Psoas muscle (tissue), 8 donors: ENCODE data around the gene PHC3. TPM values are rescaled to one million over a fixed set of nuclear protein-coding genes. Genes with fewer than 3 reads are reported as not detected.
A peak's percentile ranks its signal among the peaks of the same experiment; 100 is the strongest.

ENCODE experiments used
- ATAC-seq, 4 donors: fragments of 200-7000 bp; cut with Tn5 transposase; one replicate each; pipeline ENCODE4 v1.9.1; 2020; ENCODE audit warnings: moderate library complexity in 3 of 4, mild to moderate bottlenecking in 2 of 4
- DNase-seq, 2 donors: peaks; one replicate each; pipeline ENCODE4 v3.0.0-alpha.2; 2020
- H3K27ac ChIP-seq: fragments of 200-600 bp; one replicate; pipeline ENCODE4 v1.8.0; 2022
- H3K27me3 ChIP-seq, 3 donors: fragments of 200-600 bp in 1 of 3; one replicate each; pipeline versions ENCODE4 v1.6.1 to v1.8.0; 2013 to 2022; ENCODE audit warnings: low read length in 2 of 3, mild to moderate bottlenecking in 2 of 3, moderate library complexity in 1 of 3; ENCODE audit not compliant: insufficient read depth in 3 of 3
- H3K36me3 ChIP-seq, 2 donors: fragments of 200-600 bp in 1 of 2; one replicate each; pipeline versions ENCODE4 v1.6.1 to v1.8.0; 2013 to 2022; ENCODE audit warnings: low read depth in 1 of 2, mild to moderate bottlenecking in 1 of 2, moderate library complexity in 1 of 2; ENCODE audit not compliant: insufficient read depth in 1 of 2
- H3K4me1 ChIP-seq: fragments of 200-600 bp; one replicate; pipeline ENCODE4 v1.8.0; 2022
- H3K4me3 ChIP-seq: fragments of 200-600 bp; one replicate; pipeline ENCODE4 v1.8.0; 2022; ENCODE audit warnings: mild to moderate bottlenecking
- H3K9me3 ChIP-seq: fragments of 200-600 bp; one replicate; pipeline ENCODE4 v1.8.0; 2022
- CTCF ChIP-seq: fragments of 200-600 bp; IDR thresholded peaks from one replicate; pipeline ENCODE4 v1.8.0; 2022; ENCODE audit warnings: antibody characterized with exemption
- WGBS, 3 donors: extraction: QIAGEN DNeasy Blood & Tissue Kit; methylation state at CpG; one replicate each; pipeline versions ENCODE4 v1.1.6 to v1.1.7; 2013; 5-methylcytosine and 5-hydroxymethylcytosine counted together
- intact Hi-C, 2 donors: fragments of 100-400 bp; cut with DNase I; formaldehyde crosslinking; loops; one replicate each; pipeline versions ENCODE4 v1.11.0 to v1.14.2; 2022
- polyA plus RNA-seq, 3 donors: library from polyadenylated mRNA; stranded (reverse); fragments of 200-250 nt; gene quantifications; one replicate each; pipeline ENCODE4 v1.2.3, GENCODE V29; 2013
- total RNA-seq, 4 donors: library from RNA; stranded (reverse); fragmentation: NEBNext Ultra II Directional in 2 of 4; extraction: Animal tissue kit (Norgen Biotek cat#: 25700) in 2 of 4; gene quantifications; one replicate each; pipeline versions ENCODE4 v1.2.1 to v1.2.4, GENCODE V29; 2021 to 2023
- donor health status: healthy with polysubstance abuse.
- donor health status: DM: no; HTN: no; CAD: no; lungs with moderate emphysema.
- donor health status: Bipolar disorder and iron deficiency.
- donor health status: healthy.
- donor health status: DM: yes; HTN: yes; CAD: no.
- donor health status: DM: no; HTN: no; CAD: no.
- donor health status: DM: no; HTN: no; CAD: no.
- donor health status: DM: yes; HTN: yes; CAD: no.

PHC3 gene
- total and polyA plus RNA-seq, 7 donors, result 4.0 to 41.7 (median 35.2) TPM

GRCh38 chr3:170162052-170162451 is 19.5 kb downstream of the PHC3 start:
- DNase-seq, result no peak
- ATAC-seq, result no peak

DNA sequence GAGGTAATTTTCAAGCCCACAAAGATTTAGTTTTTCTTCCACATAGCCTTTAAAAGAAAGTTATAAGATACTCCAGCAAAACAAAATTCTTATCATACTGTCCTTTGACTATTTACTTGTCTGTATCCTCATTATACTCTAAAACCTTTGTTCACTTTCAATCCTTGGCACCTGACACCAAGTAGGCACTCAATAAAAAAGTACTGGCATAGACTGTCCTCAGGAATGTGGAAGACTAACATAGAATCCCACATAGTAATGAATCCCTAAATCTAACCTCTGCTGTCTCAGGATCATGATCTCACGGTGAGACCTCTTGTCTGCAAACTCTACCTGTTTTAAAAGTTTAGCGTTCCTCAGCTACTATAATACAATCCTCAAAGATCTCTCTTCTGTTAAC is 21.6 kb downstream of the PHC3 start:
- Histone ChIP-seq H3K9me3 (no peaks in the 10 kb centered on the region), H3K27ac (no peak overlapping the region), H3K27me3 (no peaks in the 10 kb centered on the region), H3K36me3 (peaks cover 0 to 31% of the 10 kb centered on the region in 2 donors), H3K4me3 (no peak overlapping the region), H3K4me1 (peaks cover 4% of the 10 kb centered on the region)
- TF ChIP-seq CTCF, result no peak
- DNase-seq, result no peak
- peak in 1 of 4 donors; percentile 20 for ATAC-seq
- intact Hi-C loops, result no loop called here
- WGBS, 3 donors, result 61 to 82% (median 67%) methylated on average over 2 of the region's 2 CpGs

More at GRCh38 chr3:170162052-170162451, 19.5 kb downstream of the PHC3 start:
- TF ChIP-seq CTCF, result no peak
- no peak overlapping the region for H3K27ac ChIP-seq
- peaks cover 3% of the 10 kb centered on the region for H3K4me1 ChIP-seq
- H3K36me3 ChIP-seq, result peaks cover 0 to 38% of the 10 kb centered on the region in 2 donors
- intact Hi-C loops, result no loop called here
- no peaks in the 10 kb centered on the region for H3K9me3 ChIP-seq
- H3K27me3 ChIP-seq, result no peaks in the 10 kb centered on the region
- H3K4me3 ChIP-seq, result no peak overlapping the region

DNA sequence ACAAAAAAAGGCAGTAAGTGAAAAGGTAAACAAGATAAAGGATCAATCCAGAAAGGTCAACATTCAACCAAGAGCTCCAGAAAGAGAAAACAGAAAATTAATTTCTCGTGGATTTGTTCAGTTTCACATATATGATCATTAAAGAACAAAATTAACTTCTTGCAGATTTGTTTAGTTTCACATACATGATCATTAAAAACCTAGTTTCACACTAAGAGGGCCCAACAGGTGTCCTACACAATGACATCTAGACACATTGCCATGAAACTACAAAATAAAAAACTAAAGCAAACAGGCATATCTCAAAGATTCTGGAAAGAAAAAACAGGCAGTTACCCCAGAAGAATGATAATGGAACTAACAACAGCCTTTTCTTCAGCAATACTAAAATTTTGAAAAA is 22.1 kb downstream of the PHC3 start:
- peaks cover 0 to 26% of the 10 kb centered on the region in 2 donors for H3K36me3 ChIP-seq
- ATAC-seq (no peak), DNase-seq (no peak)
- no peak overlapping the region for H3K27ac ChIP-seq
- H3K9me3 ChIP-seq, result no peaks in the 10 kb centered on the region
- no peaks in the 10 kb centered on the region for H3K27me3 ChIP-seq
- peaks cover 9% of the 10 kb centered on the region for H3K4me1 ChIP-seq
- TF ChIP-seq CTCF, result no peak
- WGBS, 3 donors, result 93 to 100% (median 94%) methylated on average over 1 of the region's 1 CpG
- intact Hi-C loops, result no loop called here
- H3K4me3 ChIP-seq, result no peak overlapping the region

DNA sequence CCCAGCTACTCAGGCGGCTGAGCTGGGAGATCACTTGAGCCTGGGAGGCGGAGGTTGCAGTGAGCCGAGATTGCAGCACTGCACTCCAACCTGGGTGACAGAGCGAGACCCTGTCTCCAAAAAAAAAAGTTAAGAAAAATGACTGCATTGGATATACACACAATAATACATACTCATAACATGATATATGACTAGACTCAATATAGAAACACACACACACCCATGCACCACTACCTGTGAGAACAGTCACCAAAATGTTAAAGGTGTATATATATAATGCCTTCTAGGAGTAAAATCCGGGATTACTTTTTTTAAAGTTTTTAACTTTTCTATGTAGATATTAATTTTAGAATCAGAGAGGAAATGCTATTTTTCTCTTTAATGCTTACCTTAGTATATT is 25.9 kb downstream of the PHC3 start:
- WGBS, 3 donors, result 79 to 100% (median 98%) methylated on average over 5 of the region's 5 CpGs
- Histone ChIP-seq H3K4me1 (peaks cover 13% of the 10 kb centered on the region), H3K9me3 (no peaks in the 10 kb centered on the region), H3K4me3 (no peak overlapping the region), H3K27me3 (no peaks in the 10 kb centered on the region), H3K27ac (no peak overlapping the region), H3K36me3 (peaks cover 0 to 2% of the 10 kb centered on the region in 2 donors)
- ATAC-seq (no peak), DNase-seq (no peak)
- intact Hi-C loops, result no loop called here
- TF ChIP-seq CTCF, result no peak

DNA sequence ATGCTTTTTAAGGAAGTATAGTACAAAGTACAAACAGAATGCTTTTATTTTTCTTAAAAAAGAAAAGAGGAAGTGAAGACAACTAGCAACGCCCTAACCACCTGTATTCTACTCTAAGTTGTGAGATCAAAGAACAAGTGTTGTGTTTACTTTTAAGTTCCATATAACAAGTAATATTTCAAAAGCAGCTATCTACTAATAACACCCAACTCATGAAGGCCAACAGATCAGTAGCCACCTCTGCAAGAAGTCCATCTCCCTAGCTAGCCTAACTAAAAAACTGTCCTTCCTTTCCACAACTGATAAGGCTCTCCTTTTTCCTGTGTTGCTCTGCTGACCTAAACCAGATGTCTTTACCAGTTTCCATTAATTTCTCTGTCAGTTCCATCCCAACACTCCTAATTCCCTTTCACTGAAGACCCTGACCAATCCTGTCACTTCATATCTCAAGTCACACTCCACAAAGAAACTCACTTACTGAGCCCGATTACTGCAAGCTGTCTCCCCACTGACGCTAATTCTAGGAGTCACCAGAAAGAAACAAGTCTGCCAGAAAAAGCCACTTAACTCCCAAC is 26.9 kb downstream of the PHC3 start:
- no peak overlapping the region for H3K4me3 ChIP-seq
- H3K4me1 ChIP-seq, result peaks cover 13% of the 10 kb centered on the region
- H3K27me3 ChIP-seq, result no peaks in the 10 kb centered on the region
- intact Hi-C loops, result no loop called here
- 65 to 78% (median 74%) methylated on average over 3 of the region's 3 CpGs for WGBS, 3 donors
- TF ChIP-seq CTCF, result no peak
- ATAC-seq (no peak), DNase-seq (no peak)
- H3K9me3 ChIP-seq, result no peaks in the 10 kb centered on the region
- no peaks in the 10 kb centered on the region for H3K36me3 ChIP-seq
- H3K27ac ChIP-seq, result no peak overlapping the region
